Spleen (tissue), 7 donors: ENCODE data around the gene PEA15.

Source experiments
- POLR2A ChIP-seq, 3 donors: fragments of 450-650 bp; IDR thresholded peaks; one replicate each; pipeline ENCODE4 v1.5.1; 2017; ENCODE audit warnings: antibody characterized with exemption in 3 of 3, mild to moderate bottlenecking in 1 of 3
- POLR2AphosphoS5 ChIP-seq, 3 donors: sonication (generic); formaldehyde crosslinking; IDR thresholded peaks; one replicate each; pipeline ENCODE4 v1.5.1; 2017; ENCODE audit warnings: antibody characterized with exemption in 3 of 3
- TF ChIP-seq, protein P1 (sequence below), 11 experiments: fragments of 200-600 bp in 7 of 11; fragments of 450-650 bp in 4 of 11; sonication (generic) in 4 of 11; IDR thresholded peaks in 8 of 11; conservative IDR thresholded peaks in 3 of 11; 1 replicate in 7 of 11; 2 replicates in 4 of 11; pipeline versions ENCODE4 v1.4.0 to v1.8.0; 2016 to 2021; ENCODE audit warnings: antibody characterized with exemption in 11 of 11, inconsistent platforms in 4 of 11, mild to moderate bottlenecking in 1 of 11
- donor health status: DM: no; HTN: no; CAD: no; lungs with moderate emphysema.
- donor health status: DM: no; HTN: no; CAD: no.
- donor health status: DM: no; HTN: no; CAD: no.

DNA sequence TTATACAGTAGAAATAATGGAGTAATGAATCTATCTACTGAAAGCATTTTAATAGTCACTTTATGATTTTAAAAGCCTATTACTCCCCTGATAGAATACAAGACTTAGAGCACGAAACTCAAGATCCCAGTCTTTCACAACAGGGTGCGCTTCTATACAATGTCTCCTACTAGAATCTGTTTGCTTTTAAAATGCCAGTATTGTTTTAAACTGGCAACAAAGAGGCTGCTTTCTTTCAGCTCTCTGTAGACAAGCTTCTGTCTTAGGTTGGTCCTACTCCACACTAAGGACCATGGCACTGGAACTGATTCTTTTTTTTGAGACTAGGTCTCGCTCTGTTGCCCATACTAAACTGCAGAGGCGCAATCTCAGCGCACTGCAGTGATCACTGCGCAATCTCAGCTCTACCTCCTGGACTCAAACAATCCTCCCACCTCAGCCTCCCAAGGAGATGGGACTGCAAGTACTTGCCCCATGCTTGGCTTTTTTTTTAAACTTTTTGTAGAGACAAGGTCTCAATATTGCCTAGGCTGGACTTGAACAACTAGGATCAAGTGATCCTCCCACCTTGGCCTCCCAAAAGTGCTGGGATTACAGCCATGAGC, 52.3 kb downstream of the PEA15 start:
- TF ChIP-seq, protein P1, sequence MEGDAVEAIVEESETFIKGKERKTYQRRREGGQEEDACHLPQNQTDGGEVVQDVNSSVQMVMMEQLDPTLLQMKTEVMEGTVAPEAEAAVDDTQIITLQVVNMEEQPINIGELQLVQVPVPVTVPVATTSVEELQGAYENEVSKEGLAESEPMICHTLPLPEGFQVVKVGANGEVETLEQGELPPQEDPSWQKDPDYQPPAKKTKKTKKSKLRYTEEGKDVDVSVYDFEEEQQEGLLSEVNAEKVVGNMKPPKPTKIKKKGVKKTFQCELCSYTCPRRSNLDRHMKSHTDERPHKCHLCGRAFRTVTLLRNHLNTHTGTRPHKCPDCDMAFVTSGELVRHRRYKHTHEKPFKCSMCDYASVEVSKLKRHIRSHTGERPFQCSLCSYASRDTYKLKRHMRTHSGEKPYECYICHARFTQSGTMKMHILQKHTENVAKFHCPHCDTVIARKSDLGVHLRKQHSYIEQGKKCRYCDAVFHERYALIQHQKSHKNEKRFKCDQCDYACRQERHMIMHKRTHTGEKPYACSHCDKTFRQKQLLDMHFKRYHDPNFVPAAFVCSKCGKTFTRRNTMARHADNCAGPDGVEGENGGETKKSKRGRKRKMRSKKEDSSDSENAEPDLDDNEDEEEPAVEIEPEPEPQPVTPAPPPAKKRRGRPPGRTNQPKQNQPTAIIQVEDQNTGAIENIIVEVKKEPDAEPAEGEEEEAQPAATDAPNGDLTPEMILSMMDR (IDR thresholded peaks at IDR 0.05 in 8 of 11, conservative IDR thresholded peaks at IDR 0.05 in 3 of 11), result no peak
- no peak for TF ChIP-seq POLR2A (IDR thresholded peaks at IDR 0.05)
- TF ChIP-seq POLR2AphosphoS5 (IDR thresholded peaks at IDR 0.05), result no peak
